Left ventricle myocardium inferior (tissue), 1 donor: ENCODE measurements around the gene KCP. TPM values are rescaled to one million over a fixed set of nuclear protein-coding genes. Genes with fewer than 3 reads are reported as not detected.

Source experiments
- DNase-seq: peaks from one replicate; pipeline ENCODE4 v3.0.0-alpha.2; 2020
- H3K27ac ChIP-seq: fragments of 200-600 bp; replicated peaks from 2 replicates; pipeline ENCODE4 v1.8.0; 2021
- H3K27me3 ChIP-seq: fragments of 200-600 bp; 2 replicates; pipeline ENCODE4 v1.8.0; 2021; ENCODE audit warnings: low read depth
- H3K36me3 ChIP-seq: fragments of 200-600 bp; 2 replicates; pipeline ENCODE4 v1.8.0; 2021
- H3K4me1 ChIP-seq: fragments of 200-600 bp; 2 replicates; pipeline ENCODE4 v1.8.0; 2021
- H3K4me3 ChIP-seq: fragments of 200-600 bp; 2 replicates; pipeline ENCODE4 v1.8.0; 2021; ENCODE audit warnings: mild to moderate bottlenecking, moderate library complexity
- H3K9me3 ChIP-seq: fragments of 200-600 bp; replicated peaks from 2 replicates; pipeline ENCODE4 v1.8.0; 2021
- CTCF ChIP-seq: fragments of 200-600 bp; IDR thresholded peaks from 2 replicates; pipeline ENCODE4 v1.8.0; 2021; ENCODE audit warnings: antibody characterized with exemption, mild to moderate bottlenecking, borderline replicate concordance
- intact Hi-C: fragments of 100-400 bp; cut with micrococcal nuclease; formaldehyde crosslinking; loops from one replicate; pipeline ENCODE4 v1.11.0; 2022
- total RNA-seq: library from RNA; stranded (reverse); fragmentation: NEBNext Ultra II Directional; extraction: Animal tissue kit (Norgen Biotek cat#: 25700); gene quantifications from one replicate; pipeline ENCODE4 v1.2.1, GENCODE V29; 2021
- donor health status: DM: no; HTN: yes; CAD: no; lungs with severe emphysema.

The KCP gene
- total RNA-seq, 1 donor from 2014 or later = 0.19 TPM

- Histone ChIP-seq H3K27me3 (peaks cover 28% of the 10 kb centered on the region), H3K27ac (no peak overlapping the region), H3K36me3 (no peaks in the 10 kb centered on the region), H3K4me1 (peaks cover 3% of the 10 kb centered on the region), H3K9me3 (no peaks in the 10 kb centered on the region), H3K4me3 (no peak overlapping the region)
- TF ChIP-seq CTCF = no peak
- peak; percentile 3 for DNase-seq
- intact Hi-C loops = no loop called here
Observed at GRCh38 chr7:128882134-128882533, 28.4 kb downstream of the KCP start.

DNA sequence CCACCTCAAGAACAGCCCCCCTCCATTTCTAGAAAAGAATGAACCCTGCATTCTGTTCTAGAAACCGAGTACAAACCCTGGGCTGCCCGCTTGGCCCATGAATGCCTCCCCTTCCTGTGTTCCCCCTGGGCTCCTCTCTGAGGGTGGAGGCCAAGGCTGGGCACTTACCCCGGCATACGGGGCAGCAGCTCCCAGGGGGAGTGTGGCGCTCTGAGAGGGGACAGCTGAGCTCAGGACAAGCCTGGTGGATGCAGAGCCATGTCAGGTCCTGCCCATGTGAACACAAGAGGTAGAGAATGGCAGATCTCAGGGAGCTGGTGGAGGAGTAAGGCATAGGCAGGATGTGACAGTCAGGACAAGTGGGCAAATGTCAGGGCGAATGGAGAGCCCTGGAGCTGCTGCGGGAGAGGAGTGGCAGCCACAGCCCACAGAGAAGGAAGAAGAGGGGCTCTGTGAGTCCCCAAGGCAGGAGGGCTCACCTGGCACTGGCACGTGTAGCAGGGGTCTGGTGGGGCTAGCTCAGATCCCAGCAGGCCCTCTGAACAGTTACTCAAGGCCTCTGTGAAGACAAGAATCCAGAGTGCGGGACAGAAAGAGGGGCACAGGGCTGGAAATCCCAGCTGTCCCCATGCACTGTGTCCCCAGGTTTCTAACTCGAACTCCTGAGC lies 28.9 kb downstream of the KCP start:
- Histone ChIP-seq H3K9me3 (no peaks in the 10 kb centered on the region), H3K36me3 (no peaks in the 10 kb centered on the region), H3K27ac (no peak overlapping the region), H3K27me3 (peaks cover 24% of the 10 kb centered on the region), H3K4me1 (peaks cover 3% of the 10 kb centered on the region), H3K4me3 (no peak overlapping the region)
- TF ChIP-seq CTCF = no peak
- intact Hi-C loops = no loop called here
- peak; percentile 6 for DNase-seq

DNA sequence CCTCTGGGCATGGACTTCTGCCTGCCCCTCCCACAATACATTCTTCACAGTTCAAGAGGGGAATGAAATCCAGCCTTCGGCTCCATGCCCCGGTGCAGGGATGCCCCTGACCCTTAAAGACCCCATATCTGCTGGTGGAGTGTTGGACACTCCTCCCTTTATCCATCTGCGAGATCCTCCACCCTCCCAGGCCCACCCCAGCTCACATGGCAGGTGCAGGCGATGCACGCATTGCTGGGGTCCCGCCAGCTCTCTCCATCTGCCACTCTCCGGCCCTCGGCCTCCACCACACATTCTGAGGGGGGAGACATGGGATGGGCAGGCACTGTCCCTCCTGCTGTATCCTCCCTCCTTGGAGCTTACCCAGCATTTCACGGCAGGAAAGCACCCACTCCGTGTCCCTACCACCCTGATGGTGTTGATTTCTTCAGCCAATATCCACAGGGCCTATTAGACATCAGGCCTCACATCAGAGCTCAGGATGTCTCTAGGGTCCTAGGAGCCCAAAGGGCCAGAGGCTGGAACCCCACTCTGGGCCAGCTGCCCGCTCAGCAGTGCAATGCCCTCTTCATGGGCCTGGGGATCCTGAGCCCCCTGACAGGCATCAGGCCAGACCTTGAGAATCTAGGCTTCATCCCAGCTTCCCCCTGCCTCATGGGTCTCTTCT lies 29.6 kb downstream of the KCP start:
- Histone ChIP-seq H3K27me3 (peaks cover 18% of the 10 kb centered on the region), H3K36me3 (no peaks in the 10 kb centered on the region), H3K9me3 (no peaks in the 10 kb centered on the region), H3K4me3 (no peak overlapping the region), H3K4me1 (peaks cover 3% of the 10 kb centered on the region), H3K27ac (no peak overlapping the region)
- peak; percentile 11 for DNase-seq
- TF ChIP-seq CTCF = no peak
- intact Hi-C loops = no loop called here

DNA sequence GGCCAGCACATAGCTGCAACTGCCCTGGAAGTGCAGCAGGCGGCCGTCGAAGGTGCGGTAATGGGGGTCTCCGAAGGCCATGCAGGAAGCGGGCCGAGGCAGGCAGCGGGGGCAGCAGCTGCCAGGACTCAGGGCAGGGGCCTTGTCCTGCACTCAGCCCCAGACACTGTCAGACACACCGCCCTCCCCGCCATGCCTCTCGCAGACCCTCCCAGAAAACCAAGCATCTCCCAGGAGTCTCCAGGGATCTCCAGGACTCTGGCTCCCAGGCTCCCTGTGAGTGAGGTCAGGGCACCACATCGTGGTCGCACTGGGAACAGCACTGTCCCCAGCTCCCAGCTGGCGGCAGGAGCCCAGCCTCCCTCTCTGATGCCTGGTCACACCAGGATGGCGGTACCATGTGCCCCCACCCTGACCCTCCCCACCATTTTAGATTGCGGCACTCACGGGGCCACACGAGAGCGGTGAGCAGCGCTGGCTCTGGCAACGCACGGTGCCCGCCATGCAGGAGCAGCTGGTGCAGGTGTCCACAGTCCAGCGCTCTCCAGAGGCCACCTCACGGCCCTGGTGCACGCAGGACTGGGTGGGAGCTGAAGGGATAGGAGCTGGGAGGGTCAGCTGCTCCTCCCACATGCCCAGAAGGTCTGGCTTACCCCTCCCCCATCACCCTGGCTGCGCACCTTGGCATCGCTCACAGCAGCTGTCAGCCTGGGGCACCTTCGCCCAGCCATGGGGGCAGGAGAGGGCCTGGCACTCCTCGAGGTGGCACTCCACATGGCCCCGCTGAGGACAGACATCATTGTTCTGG lies 30.4 kb downstream of the KCP start:
- Histone ChIP-seq H3K9me3 (no peaks in the 10 kb centered on the region), H3K36me3 (no peaks in the 10 kb centered on the region), H3K4me3 (no peak overlapping the region), H3K27me3 (peaks cover 10% of the 10 kb centered on the region), H3K27ac (no peak overlapping the region), H3K4me1 (peaks cover 3% of the 10 kb centered on the region)
- intact Hi-C loops = loop anchor here (10.0 kb wide), 1 partner anchor 275 kb away; no protein-coding TSS in a partner anchor
- DNase-seq = peak; percentile 63
- TF ChIP-seq CTCF = peak; percentile 94

- intact Hi-C loops = loop anchor here (10.0 kb wide), 1 partner anchor 275 kb away; no protein-coding TSS in a partner anchor
- no peak for TF ChIP-seq CTCF
Observed at GRCh38 chr7:128879461-128879938, 31.0 kb downstream of the KCP start.

More at GRCh38 chr7:128879461-128879938, 31.0 kb downstream of the KCP start:
- H3K27me3 ChIP-seq = peaks cover 6% of the 10 kb centered on the region
- peak; percentile 14 for DNase-seq
- H3K4me1 ChIP-seq = peaks cover 3% of the 10 kb centered on the region
- H3K36me3 ChIP-seq = no peaks in the 10 kb centered on the region
- no peaks in the 10 kb centered on the region for H3K9me3 ChIP-seq
- no peak overlapping the region for H3K4me3 ChIP-seq
- no peak overlapping the region for H3K27ac ChIP-seq
